HG03103 (cell line): ENCODE data around the gene HS6ST3.

Experiments
- ATAC-seq: cut with Tn5 transposase; IDR thresholded peaks from one replicate; pipeline ENCODE4 v1.9.1; 2021; ENCODE audit warnings: low read depth; ENCODE audit not compliant: unreplicated experiment

HS6ST3 gene

DNA sequence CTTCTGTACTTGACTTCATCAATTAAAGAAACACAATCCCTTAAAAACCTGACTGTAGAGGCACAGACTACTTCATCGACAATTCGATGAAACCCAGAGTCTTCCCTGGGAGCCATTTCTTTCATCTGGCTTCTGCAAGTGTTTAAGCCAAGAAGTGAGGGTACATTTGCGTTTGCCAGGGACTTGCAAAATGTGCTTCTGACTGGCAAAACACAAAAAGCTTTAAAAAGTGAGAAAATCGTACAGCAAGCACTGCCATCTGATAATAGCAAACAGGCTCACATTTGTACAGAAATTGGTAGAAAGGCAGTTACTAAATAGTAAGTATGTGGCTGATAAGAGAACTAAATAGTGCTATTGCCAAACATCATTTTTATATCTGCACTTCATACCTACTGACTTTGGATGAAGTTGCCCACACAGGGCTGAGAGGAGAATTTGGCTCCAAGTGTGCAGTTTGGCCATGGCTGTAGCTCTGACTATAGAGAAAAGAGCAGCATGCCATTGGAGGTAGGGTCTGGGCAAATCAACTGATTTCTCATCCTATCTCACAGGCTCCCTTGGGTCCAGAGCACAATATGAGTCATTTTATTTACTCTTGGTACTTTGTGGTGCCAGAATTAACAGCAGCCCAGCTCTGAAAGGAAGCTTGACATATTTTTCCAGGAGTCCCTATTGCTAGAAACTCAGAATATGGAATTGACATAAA, 546.2 kb downstream of the HS6ST3 start:
- ATAC-seq, result no peak

DNA sequence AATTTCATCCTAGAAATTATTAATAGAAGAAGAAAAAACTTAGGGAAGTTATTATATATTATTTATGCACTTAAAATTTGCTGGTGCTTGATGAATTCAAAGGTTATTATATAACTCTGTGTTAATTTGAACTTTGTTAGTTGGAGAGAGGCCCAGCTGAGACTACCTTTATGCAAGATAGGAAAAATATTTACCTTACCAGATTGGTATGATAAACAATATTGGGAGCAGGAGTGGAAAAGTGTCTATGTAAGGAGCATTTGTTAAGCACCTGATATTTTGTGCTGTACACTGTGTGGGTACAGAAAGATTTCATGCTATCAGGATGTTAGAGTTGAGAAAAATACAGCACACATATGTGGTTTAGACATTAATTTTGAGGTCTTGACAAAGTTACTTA, 547.1 kb downstream of the HS6ST3 start:
- no peak for ATAC-seq

DNA sequence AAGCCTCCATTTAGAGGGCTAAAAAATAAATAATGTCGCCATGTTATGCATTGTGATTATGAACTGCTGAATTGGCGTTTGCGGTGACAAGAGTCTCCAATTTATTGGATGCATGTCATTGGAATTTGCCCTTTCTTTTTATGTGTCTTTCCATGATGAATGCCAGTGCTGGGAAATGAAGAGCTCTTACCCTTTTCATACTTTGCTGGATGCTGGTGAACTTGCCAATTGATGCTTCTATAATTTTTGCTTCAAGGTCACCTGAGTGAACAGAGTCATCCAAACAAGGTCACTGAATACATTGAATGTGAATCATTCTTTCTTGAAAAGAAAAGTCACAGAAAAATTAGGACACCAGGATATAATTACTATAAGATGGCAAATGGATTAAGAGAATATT, 556.2 kb downstream of the HS6ST3 start:
- no peak for ATAC-seq

DNA sequence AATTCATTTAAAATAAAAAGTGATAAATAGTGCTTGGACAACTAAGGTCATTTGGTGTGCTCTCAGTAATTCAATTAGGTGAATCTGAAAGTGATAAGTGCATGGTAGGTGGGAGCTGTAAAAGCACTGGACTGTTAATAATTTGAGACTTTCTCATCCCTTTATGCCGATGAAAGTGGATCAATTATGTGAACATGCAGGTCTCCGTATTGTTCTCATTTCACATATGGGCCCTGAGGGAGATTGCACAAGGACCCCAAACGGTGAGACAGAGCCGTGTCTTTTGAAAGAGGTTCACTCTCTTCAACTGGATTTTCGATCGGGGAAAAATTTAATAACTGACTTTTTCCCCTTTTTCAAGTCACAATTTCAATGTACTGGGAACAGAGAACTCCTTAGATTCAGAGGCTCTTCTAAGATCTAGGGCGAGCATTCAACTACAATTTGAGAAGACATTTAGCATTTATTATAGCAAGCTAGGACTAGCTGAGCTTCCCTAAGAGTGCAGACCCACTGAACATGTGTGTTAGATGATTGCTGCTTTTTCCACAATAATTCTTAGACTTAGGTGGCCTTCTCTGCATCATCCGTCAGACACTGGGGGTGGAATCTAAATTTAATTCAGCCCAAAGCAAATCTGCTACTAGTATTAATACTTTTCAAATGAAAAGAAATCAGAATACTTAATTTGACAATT, 556.8 kb downstream of the HS6ST3 start:
- no peak for ATAC-seq

DNA sequence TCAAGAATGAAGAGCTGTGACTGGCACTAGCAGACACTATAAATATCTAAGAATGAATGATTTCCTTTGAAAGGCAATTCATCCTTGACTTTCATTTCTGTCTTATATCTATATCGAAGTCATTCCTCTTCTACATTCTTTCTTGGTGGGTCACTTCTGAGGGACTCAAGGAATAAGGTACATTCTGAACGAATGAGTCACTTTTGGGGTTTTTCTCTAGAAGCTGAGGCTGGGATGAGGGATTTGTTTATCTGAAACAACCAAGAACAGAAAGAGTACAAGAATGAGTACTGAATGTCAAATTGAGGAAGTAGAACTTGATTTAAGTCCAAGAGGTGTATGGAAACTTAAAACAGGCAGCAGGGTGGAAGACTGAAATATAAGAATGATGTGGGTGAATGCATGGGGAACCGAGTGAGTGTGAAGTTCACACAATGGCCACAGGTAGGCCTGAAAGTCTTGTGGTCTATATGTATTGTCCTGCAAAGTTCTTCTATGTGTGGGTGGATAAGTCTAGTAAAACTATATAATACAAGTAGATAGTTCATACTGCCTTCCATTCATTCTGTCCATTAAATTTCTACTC, 560.5 kb downstream of the HS6ST3 start:
- ATAC-seq, result peak; percentile 80

DNA sequence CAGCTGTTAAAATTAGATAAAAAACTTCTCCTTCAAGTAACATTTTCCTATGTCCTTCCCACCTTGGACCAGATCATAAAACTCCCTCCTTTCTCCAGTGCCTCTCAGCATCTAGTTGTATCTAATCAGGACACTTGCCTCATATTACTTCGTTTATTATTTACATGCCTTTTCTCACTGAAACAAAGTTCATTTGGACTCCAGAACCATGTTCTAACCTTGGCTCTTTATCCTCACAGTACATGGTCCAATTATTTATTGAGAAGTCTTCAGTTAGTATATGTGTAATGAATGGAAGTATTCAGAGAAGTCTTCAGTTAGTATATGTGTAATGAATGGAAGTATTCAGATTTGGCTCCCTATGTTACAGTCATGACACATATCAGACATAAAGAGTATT, 561.7 kb downstream of the HS6ST3 start:
- ATAC-seq, result no peak

DNA sequence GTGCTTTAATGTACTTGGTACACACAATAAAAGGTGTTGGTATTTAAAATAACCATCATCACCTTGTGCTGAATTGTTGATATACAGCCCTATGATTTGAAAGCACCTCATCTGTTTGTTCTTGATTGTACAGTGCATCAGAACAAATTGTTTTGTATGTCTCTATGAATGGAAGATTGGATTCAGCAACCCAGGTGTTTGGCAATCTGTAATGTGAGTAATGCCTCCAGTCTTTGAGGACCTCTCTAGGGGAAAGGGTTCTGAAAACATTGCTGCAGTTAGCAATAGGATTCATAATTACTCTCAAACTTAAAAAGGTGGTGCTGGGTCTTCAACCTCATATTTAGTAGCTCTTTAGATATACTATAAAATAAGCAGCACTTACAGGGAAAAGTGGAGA, 562.6 kb downstream of the HS6ST3 start:
- no peak for ATAC-seq

DNA sequence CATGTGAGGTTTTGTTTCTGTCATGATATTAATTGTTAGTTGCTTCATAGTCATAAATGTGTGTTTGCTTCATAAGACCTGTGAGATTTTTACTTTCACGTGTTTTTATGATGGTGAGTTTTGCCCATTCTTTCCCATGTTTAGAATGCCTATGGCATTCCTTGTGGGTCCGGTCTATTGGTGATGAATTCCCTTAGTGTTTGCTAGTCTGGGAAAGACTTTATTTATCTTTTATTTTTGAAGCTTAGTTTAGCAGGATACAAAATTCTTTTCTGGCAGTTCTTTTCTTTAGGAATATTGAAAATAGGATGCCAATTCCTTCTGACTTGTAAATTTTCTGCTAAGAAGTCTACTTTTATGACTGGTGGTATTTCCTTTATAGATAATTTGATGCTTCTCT, 571.7 kb downstream of the HS6ST3 start:
- ATAC-seq, result no peak

DNA sequence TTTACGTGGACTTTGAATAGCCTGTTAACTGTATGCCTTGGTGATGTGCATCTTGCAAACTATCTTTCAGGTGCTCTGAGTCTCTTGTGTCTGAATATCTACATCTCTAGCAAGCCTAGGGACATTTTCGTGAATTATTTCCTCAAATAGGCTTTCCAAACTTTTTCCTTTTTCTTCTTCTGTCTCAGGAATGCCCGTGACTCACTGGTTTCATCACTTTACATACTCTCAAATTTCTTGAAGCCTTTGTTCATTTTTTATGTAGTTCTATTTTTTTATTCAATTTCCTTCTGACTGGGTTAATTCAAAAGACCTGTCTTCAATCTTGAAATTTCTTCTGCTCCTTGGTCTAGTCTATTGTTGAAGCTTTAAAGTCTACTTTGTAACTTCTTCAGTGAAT, 572.1 kb downstream of the HS6ST3 start:
- no peak for ATAC-seq

DNA sequence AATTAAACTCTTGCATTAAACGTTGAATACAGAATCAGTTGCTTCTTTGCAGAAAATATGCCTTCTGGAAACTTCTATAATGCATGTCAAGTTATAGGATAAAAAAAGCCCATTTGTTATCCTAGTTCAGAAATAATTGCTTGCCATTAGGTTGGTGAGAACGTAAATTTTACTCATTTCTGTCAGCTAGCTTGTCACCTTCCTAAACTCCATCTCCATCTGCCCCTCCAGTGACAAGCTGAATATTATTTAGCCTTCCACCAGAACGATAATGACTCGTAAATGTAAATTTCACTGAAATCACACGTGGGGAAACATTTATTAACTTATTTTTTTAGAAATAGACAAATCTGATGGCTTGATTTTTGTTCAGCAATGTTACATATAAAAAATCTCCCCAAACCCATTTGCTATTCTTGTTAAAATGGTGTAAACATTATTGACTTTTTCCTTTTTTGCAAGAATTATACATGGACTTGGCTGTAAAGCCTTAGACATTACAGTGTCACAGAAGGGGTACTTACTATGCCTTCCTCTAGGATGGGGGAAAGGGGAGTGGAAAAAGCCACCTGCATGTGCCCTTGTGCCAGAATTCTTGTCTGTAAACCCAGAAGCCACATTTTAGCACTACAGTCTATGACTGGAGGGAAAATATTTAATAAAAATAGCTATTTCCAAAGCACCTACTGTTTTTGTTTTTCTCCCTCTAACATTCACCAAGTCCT, 577.5 kb downstream of the HS6ST3 start:
- no peak for ATAC-seq

DNA sequence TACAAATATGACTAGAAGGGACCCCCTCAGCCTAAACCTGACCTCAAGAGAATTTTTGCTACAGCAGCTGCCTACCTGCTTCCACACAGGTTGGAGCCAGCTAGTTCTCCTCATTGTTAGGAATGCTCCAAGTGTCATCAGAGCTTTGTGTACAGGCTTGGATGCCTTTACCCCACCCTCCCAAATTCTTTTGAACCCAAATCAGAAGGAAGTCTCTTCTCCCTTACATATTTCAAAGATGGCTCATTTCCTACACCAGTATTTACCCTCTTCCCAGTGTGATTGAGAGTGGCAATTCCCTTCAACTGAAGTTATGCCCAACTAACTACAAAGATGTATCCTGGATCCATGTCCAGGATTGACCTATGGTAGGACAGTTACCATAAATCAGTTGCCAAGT, 581.2 kb downstream of the HS6ST3 start:
- no peak for ATAC-seq

DNA sequence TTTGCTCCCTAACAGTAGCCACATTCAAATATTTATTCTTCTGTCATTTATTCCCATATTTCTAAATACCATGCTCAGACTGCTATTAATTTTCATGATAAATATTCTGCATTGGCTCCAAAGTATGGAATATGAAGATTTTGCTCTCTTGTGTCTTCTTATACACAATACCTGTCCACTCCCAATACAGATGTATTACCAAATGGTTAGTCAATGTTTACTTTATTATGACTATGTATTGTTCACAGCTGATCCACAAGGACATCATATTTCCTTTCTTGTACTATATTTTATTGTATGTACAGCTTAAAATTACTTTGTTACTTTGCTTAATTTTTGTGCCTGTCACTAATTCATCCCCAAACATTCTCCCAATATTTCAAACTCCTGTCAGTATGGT, 582.1 kb downstream of the HS6ST3 start:
- no peak for ATAC-seq

DNA sequence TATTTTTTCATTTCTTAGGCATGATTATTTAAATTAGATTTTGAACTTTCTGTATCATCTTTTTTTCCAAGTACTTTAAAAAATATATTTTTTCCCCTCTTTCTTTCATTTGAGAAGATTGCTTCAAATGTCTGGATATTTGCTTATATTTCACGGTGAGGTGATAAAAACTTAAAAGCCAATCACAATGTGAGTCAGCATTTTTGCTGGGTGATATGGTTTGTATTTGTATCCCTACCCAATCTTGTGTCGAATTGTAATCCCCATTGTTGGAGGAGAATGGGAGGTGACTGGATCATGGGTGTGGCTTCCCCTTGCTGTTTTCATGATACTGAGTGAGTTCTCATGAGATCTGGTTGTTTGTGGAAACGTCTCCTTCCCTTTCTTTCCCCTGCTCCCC, 583.9 kb downstream of the HS6ST3 start:
- no peak for ATAC-seq

DNA sequence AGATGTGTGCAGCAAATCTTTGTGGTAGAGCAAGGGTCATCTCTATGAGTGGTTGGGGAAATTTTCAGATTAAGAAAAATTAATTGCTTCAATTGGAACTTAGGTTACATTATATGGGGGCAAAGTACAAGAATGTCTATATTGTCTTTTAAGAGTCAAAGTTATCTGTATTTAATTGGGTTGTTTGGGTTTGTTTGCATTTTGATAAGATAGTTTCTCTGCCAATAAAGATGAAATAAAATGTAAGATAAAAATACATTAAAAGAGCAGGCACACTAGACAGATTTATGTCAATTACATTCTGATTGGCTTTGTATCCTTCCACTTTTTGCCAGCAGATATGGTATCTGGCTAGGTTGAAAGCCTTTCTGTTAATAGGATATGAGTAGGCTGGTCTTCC, 587.1 kb downstream of the HS6ST3 start:
- ATAC-seq, result no peak

DNA sequence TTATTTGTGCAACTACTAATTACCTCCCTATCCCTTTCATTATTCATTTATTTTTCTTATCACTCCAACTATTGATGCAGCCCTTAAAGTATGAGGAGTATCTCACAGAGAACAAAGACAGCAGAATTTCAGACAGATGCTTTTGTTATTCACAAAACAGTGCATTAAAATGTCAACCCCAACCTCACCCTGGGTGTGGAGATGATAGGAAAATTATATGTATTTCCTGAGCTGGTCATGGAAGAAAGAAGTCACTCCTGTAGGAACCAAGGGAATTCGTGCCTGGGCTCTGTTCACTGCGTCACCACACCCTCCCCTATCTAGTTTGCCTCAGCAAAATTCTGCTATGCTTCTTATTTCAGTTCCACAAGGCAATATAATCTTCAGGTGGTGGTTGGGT, 588.9 kb downstream of the HS6ST3 start:
- no peak for ATAC-seq

DNA sequence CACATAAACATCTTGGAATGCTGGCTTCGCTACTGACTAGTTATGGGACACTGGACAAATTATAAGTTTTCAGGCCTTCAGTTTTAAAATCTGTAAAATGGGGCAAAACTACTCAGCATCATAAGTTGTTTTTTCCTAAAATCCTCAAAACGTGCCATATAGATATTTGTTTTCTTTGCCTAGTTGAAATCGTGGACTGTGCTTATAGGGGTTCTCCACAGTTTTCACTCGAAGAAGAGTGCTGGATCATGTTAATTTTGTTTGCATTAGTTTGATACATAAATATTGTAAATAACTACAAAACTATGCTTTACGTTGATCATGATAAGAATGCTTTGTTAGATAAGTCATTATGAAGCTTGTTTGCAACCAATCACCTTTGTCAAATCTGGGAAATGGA, 591.0 kb downstream of the HS6ST3 start:
- ATAC-seq, result no peak

DNA sequence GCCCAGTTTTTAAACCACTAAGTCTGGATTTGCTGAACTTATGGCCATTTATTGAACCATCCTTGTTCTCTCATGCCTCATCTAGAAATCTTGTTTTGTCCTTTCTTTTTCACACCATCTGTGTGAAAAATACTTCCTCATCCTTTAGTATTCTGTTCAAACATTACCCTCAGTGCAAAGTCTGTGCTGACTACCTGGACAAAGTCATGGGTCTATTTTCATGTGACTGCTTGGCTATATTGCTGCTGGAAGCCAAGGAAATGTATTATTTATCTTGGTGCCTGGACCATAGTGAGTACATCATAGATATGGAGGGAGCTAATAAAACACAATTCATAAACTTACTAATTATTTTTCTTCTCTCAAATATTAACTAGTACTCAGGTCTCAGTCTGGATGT, 591.9 kb downstream of the HS6ST3 start:
- ATAC-seq, result no peak

DNA sequence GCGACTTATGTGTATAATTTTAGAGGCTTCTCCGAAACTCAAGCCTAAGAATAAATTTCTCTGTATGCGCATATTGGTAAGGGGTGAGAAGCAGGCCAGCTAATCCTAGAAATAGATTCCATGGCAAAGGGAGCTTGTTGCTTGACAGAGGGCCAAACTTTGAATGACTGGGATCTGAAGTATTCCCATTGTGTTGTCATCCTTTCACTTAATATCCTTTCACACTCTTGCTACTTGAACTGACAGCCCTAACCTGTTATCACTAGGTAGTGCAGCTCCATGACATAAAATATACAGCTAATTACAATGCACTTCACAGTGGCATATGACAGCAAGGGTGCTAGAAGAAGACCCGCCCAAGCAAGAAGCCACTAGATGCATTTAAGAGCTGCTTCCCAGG, 594.6 kb downstream of the HS6ST3 start:
- ATAC-seq, result no peak

DNA sequence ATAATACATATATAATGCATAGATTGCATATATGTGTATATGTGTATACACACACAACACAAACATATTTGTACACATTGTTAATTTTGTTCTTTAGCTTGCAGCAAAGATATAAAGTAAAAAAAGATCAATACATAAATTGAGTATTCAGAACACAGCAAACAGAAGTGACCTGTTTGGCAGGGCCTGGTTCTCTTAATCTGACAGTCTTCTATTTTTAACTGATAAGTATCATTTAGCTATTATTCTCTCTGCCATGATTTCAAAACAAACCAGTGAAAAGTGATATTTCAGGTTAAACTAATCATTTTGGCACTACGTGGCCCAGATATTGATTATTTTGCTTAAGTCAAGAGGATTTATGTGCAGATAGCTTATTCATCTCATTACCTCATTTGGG, 595.0 kb downstream of the HS6ST3 start:
- ATAC-seq, result no peak

DNA sequence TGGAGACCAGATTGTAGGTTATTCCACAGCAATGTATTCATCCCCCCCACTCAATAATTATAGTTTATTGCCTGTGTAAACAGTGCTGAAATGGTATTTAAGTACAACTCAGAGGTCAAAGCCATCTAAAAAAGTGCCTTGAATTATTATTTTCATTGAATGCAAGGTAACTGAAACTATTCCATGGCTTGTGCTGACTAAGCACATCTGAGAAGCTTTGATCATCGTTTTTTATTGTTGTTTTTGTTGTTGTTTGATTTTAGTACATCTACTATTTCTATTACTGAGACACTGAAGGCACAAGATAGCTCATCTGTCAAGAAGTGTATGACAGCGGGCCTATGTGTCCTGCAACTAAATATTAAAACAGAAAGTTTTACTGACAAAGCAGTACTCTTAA, 596.4 kb downstream of the HS6ST3 start:
- ATAC-seq, result no peak

DNA sequence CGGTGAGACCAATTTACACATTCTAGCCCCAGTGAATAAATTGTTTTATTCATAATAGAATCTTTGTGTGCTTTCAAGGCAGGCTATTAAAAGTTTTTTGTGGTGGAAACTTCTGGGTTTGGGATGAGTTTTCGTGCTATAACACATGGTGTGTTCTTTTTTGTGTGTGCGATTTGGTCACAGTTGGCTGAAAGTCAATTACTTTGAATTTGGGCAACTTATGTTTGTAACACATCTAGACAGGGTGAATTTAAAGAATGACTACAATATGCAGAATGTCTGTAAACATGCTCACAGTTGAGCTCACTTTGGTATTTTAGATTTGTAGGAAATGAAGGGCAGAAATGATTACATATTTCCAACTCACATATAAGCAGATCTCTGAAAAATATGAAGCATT, 597.3 kb downstream of the HS6ST3 start:
- no peak for ATAC-seq

DNA sequence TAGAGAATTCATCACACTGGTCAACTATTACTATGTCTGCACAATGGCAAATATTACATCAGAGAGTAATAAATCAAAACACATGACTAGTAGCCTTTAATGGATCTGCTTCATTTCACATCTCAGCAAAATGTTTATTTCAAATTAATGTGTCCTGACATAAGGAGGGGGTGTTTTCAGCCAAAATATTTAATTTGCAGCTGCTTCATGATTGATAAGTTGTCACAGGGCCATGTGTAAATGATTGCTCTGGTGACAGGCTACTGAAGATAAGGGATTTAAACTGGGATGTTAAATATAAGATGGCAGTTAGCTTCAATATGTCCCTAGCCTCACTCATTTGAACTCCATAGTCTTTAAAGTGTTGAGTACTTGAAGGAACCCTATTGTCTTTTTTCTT, 601.1 kb downstream of the HS6ST3 start:
- ATAC-seq, result no peak
